Hepatocyte (in vitro differentiated cells): Measurements from ENCODE around the gene EIF1AX.

Experiments used
- CTCF ChIP-seq: fragments of 200-600 bp; sonication (generic); IDR thresholded peaks from 2 replicates; pipeline ENCODE4 v1.5.1; 2016; ENCODE audit warnings: antibody characterized with exemption, mild to moderate bottlenecking; ENCODE audit not compliant: poor library complexity
- EZH2 ChIP-seq: fragments of 200-600 bp; sonication (generic); IDR thresholded peaks from 2 replicates; pipeline ENCODE4 v1.6.1; 2016; ENCODE audit warnings: antibody characterized with exemption, mild to moderate bottlenecking, borderline replicate concordance

GRCh38 chrX:20143561-20143960 lies 1.9 kb upstream of the EIF1AX start:
- no peak for TF ChIP-seq CTCF
- TF ChIP-seq EZH2, result no peak
